ENCODE data around the gene MIEF1. TPM values are rescaled to one million over a fixed set of nuclear protein-coding genes. Genes with fewer than 3 reads are reported as not detected.

The MIEF1 gene
- total and polyA plus RNA-seq, 2 donors, result 12.2 to 18.4 TPM

GRCh38 chr22:39466228-39467006, 35.7 kb upstream of the MIEF1 start:
- no peaks in the 10 kb centered on the region for H3K4me1 ChIP-seq (ENCODE audit: insufficient read depth)
- DNase-seq (ENCODE audit: extremely low spot score), result no peak
- H3K27ac ChIP-seq (ENCODE audit: low read depth), result no peak overlapping the region
- H3K36me3 ChIP-seq (ENCODE audit: insufficient read depth), result no peaks in the 10 kb centered on the region
- no peak overlapping the region for H3K4me3 ChIP-seq (ENCODE audit: low read depth, low read length)
- WGBS, result 69% methylated on average over 21 of the region's 21 CpGs

GRCh38 chr22:39467390-39467895, 34.6 kb upstream of the MIEF1 start:
- WGBS, result 94% methylated on average over 17 of the region's 17 CpGs

GRCh38 chr22:39468487-39469325, 33.4 kb upstream of the MIEF1 start:
- H3K4me1 ChIP-seq (ENCODE audit: insufficient read depth), result no peaks in the 10 kb centered on the region
- WGBS, result 88% methylated on average over 18 of the region's 18 CpGs
- H3K36me3 ChIP-seq (ENCODE audit: insufficient read depth), result no peaks in the 10 kb centered on the region
- no peak overlapping the region for H3K4me3 ChIP-seq (ENCODE audit: low read depth, low read length)
- H3K27ac ChIP-seq (ENCODE audit: low read depth), result no peak overlapping the region
- DNase-seq (ENCODE audit: extremely low spot score), result no peak

More at GRCh38 chr22:39467390-39467895, 34.6 kb upstream of the MIEF1 start:
- H3K4me3 ChIP-seq (ENCODE audit: low read depth, low read length), result no peak overlapping the region
- no peaks in the 10 kb centered on the region for H3K4me1 ChIP-seq (ENCODE audit: insufficient read depth)
- H3K27ac ChIP-seq (ENCODE audit: low read depth), result no peak overlapping the region
- no peak for DNase-seq (ENCODE audit: extremely low spot score)
- no peaks in the 10 kb centered on the region for H3K36me3 ChIP-seq (ENCODE audit: insufficient read depth)

- no peak overlapping the region for H3K27ac ChIP-seq (ENCODE audit: low read depth)
- no peaks in the 10 kb centered on the region for H3K36me3 ChIP-seq (ENCODE audit: insufficient read depth)
- no peaks in the 10 kb centered on the region for H3K4me1 ChIP-seq (ENCODE audit: insufficient read depth)
- DNase-seq (ENCODE audit: extremely low spot score), result no peak
- 93% methylated on average over 6 of the region's 6 CpGs for WGBS
- H3K4me3 ChIP-seq (ENCODE audit: low read depth, low read length), result no peak overlapping the region
These were observed 32.8 kb upstream of the MIEF1 start for GRCh38 chr22:39469326-39469680.

- H3K4me1 ChIP-seq (ENCODE audit: insufficient read depth), result no peaks in the 10 kb centered on the region
- no peak overlapping the region for H3K27ac ChIP-seq (ENCODE audit: low read depth)
- no peak for DNase-seq (ENCODE audit: extremely low spot score)
- H3K36me3 ChIP-seq (ENCODE audit: insufficient read depth), result no peaks in the 10 kb centered on the region
- 76% methylated on average over 26 of the region's 26 CpGs for WGBS
- H3K4me3 ChIP-seq (ENCODE audit: low read depth, low read length), result no peak overlapping the region
These were observed 32.2 kb upstream of the MIEF1 start for GRCh38 chr22:39469681-39470450.

GRCh38 chr22:39470451-39471291, 31.4 kb upstream of the MIEF1 start:
- H3K27ac ChIP-seq (ENCODE audit: low read depth), result no peak overlapping the region
- H3K36me3 ChIP-seq (ENCODE audit: insufficient read depth), result no peaks in the 10 kb centered on the region
- no peaks in the 10 kb centered on the region for H3K4me1 ChIP-seq (ENCODE audit: insufficient read depth)
- no peak for DNase-seq (ENCODE audit: extremely low spot score)
- H3K4me3 ChIP-seq (ENCODE audit: low read depth, low read length), result no peak overlapping the region
- WGBS, result 64% methylated on average over 16 of the region's 16 CpGs

GRCh38 chr22:39471381-39472141, 30.5 kb upstream of the MIEF1 start:
- no peak for DNase-seq (ENCODE audit: extremely low spot score)
- H3K4me3 ChIP-seq (ENCODE audit: low read depth, low read length), result no peak overlapping the region
- no peak overlapping the region for H3K27ac ChIP-seq (ENCODE audit: low read depth)
- H3K4me1 ChIP-seq (ENCODE audit: insufficient read depth), result no peaks in the 10 kb centered on the region
- 39% methylated on average over 13 of the region's 13 CpGs for WGBS
- H3K36me3 ChIP-seq (ENCODE audit: insufficient read depth), result no peaks in the 10 kb centered on the region

GRCh38 chr22:39472570-39473556, 29.2 kb upstream of the MIEF1 start:
- no peak overlapping the region for H3K27ac ChIP-seq (ENCODE audit: low read depth)
- no peaks in the 10 kb centered on the region for H3K4me1 ChIP-seq (ENCODE audit: insufficient read depth)
- no peak overlapping the region for H3K4me3 ChIP-seq (ENCODE audit: low read depth, low read length)
- WGBS, result 79% methylated on average over 19 of the region's 19 CpGs
- H3K36me3 ChIP-seq (ENCODE audit: insufficient read depth), result no peaks in the 10 kb centered on the region
- DNase-seq (ENCODE audit: extremely low spot score), result no peak

GRCh38 chr22:39473851-39474250, 28.2 kb upstream of the MIEF1 start:
- no peaks in the 10 kb centered on the region for H3K4me1 ChIP-seq (ENCODE audit: insufficient read depth)

GRCh38 chr22:39474351-39475111, 27.6 kb upstream of the MIEF1 start:
- WGBS, result 48% methylated on average over 11 of the region's 11 CpGs
- Histone ChIP-seq H3K4me3 (ENCODE audit: low read depth, low read length) (no peak overlapping the region), H3K27ac (ENCODE audit: low read depth) (no peak overlapping the region), H3K4me1 (ENCODE audit: insufficient read depth) (no peaks in the 10 kb centered on the region), H3K36me3 (ENCODE audit: insufficient read depth) (no peaks in the 10 kb centered on the region)
- no peak for DNase-seq (ENCODE audit: extremely low spot score)

More at GRCh38 chr22:39473851-39474250, 28.2 kb upstream of the MIEF1 start:
- H3K27ac ChIP-seq (ENCODE audit: low read depth), result no peak overlapping the region
- no peaks in the 10 kb centered on the region for H3K36me3 ChIP-seq (ENCODE audit: insufficient read depth)
- no peak overlapping the region for H3K4me3 ChIP-seq (ENCODE audit: low read depth, low read length)
- DNase-seq (ENCODE audit: extremely low spot score), result no peak
- 98% methylated on average over 5 of the region's 5 CpGs for WGBS

- DNase-seq (ENCODE audit: extremely low spot score), result no peak
- H3K4me1 ChIP-seq (ENCODE audit: insufficient read depth), result no peaks in the 10 kb centered on the region
- H3K4me3 ChIP-seq (ENCODE audit: low read depth, low read length), result no peak overlapping the region
- H3K27ac ChIP-seq (ENCODE audit: low read depth), result no peak overlapping the region
- 57% methylated on average over 9 of the region's 9 CpGs for WGBS
- H3K36me3 ChIP-seq (ENCODE audit: insufficient read depth), result no peaks in the 10 kb centered on the region
These were observed 26.8 kb upstream of the MIEF1 start for GRCh38 chr22:39475337-39475736.
